H9 (cell line): ENCODE data around the gene HSPA2. TPM values are rescaled to one million over a fixed set of nuclear protein-coding genes. Genes with fewer than 3 reads are reported as not detected.

ENCODE experiments used
- DNase-seq: peaks from one replicate; pipeline ENCODE4 v3.0.0-alpha.2; 2017
- H2AFZ ChIP-seq: one replicate; pipeline ENCODE4 v1.6.1; 2013; ENCODE audit warnings: mild to moderate bottlenecking, low read length, control low read depth, moderate library complexity
- H2AK5ac ChIP-seq: 2 replicates; pipeline ENCODE4 v1.6.1; 2013; ENCODE audit warnings: low read length, control low read depth, mixed read lengths; ENCODE audit not compliant: insufficient read length
- H2BK120ac ChIP-seq: one replicate; pipeline ENCODE4 v1.6.1; 2013; ENCODE audit warnings: low read depth, mild to moderate bottlenecking, low read length, control low read depth, inconsistent platforms; ENCODE audit not compliant: poor library complexity, severe bottlenecking
- H2BK12ac ChIP-seq: 2 replicates; pipeline ENCODE4 v1.6.1; 2013; ENCODE audit warnings: low read length, control low read depth, mixed read lengths, low read depth; ENCODE audit not compliant: insufficient read length
- H2BK15ac ChIP-seq: 2 replicates; pipeline ENCODE4 v1.6.1; 2013; ENCODE audit warnings: low read depth, low read length, control low read depth
- H2BK20ac ChIP-seq: one replicate; pipeline ENCODE4 v1.6.1; 2013; ENCODE audit warnings: low read depth, mild to moderate bottlenecking, low read length, control low read depth, inconsistent platforms; ENCODE audit not compliant: poor library complexity, severe bottlenecking
- H2BK5ac ChIP-seq: 2 replicates; pipeline ENCODE4 v1.6.1; 2013; ENCODE audit warnings: low read length, control low read depth, mixed read lengths; ENCODE audit not compliant: insufficient read length
- H3K14ac ChIP-seq: 2 replicates; pipeline ENCODE4 v1.6.1; 2013; ENCODE audit warnings: low read length, control low read depth; ENCODE audit not compliant: insufficient read depth
- H3K18ac ChIP-seq: 2 replicates; pipeline ENCODE4 v1.6.1; 2013; ENCODE audit warnings: low read depth, mild to moderate bottlenecking, mixed read lengths, low read length, control low read depth; ENCODE audit not compliant: insufficient read length
- H3K23ac ChIP-seq: 2 replicates; pipeline ENCODE4 v1.6.1; 2013; ENCODE audit warnings: low read length, control low read depth, mixed read lengths, low read depth; ENCODE audit not compliant: insufficient read length
- H3K23me2 ChIP-seq: 2 replicates; pipeline ENCODE4 v1.6.1; 2013; ENCODE audit warnings: low read depth, mild to moderate bottlenecking, mixed read lengths, low read length, control low read depth; ENCODE audit not compliant: insufficient read length, poor library complexity, severe bottlenecking
- H3K27ac ChIP-seq: 2 replicates; pipeline ENCODE4 v1.5.1; 2013; ENCODE audit warnings: low read length, control low read depth, mixed read lengths, low read depth; ENCODE audit not compliant: insufficient read length
- H3K27me3 ChIP-seq: 2 replicates; pipeline ENCODE4 v1.6.1; 2013; ENCODE audit warnings: low read length, control low read depth, inconsistent platforms; ENCODE audit not compliant: insufficient read depth
- H3K4ac ChIP-seq: 2 replicates; pipeline ENCODE4 v1.6.1; 2013; ENCODE audit warnings: low read depth, mild to moderate bottlenecking, control low read depth, inconsistent platforms, low read length, moderate library complexity
- H3K4me1 ChIP-seq: 2 replicates; pipeline ENCODE4 v1.6.1; 2013; ENCODE audit warnings: low read length, control low read depth, inconsistent platforms; ENCODE audit not compliant: insufficient read depth
- H3K4me2 ChIP-seq: 2 replicates; pipeline ENCODE4 v1.6.1; 2013; ENCODE audit warnings: low read length, control low read depth, mixed read lengths; ENCODE audit not compliant: insufficient read length, insufficient read depth
- H3K56ac ChIP-seq: 2 replicates; pipeline ENCODE4 v1.6.1; 2013; ENCODE audit warnings: low read depth, mild to moderate bottlenecking, mixed read lengths, low read length, control low read depth; ENCODE audit not compliant: insufficient read length
- H3K79me1 ChIP-seq: 2 replicates; pipeline ENCODE4 v1.6.1; 2013; ENCODE audit warnings: low read depth, mild to moderate bottlenecking, moderate library complexity, low read length, control low read depth, inconsistent platforms; ENCODE audit not compliant: insufficient read depth, poor library complexity, severe bottlenecking
- H3K79me2 ChIP-seq: 2 replicates; pipeline ENCODE4 v1.6.1; 2013; ENCODE audit warnings: low read length, control low read depth, inconsistent platforms; ENCODE audit not compliant: insufficient read depth
- H3K9ac ChIP-seq: 2 replicates; pipeline ENCODE4 v1.6.1; 2013; ENCODE audit warnings: low read length, control low read depth, mixed read lengths; ENCODE audit not compliant: insufficient read length; ENCODE audit errors: extremely low read depth
- H3K9me3 ChIP-seq: one replicate; pipeline ENCODE4 v1.6.1; 2013; ENCODE audit warnings: low read depth, low read length, inconsistent platforms; ENCODE audit not compliant: control insufficient read depth
- H3T11ph ChIP-seq: one replicate; pipeline ENCODE4 v1.6.1; 2013; ENCODE audit warnings: mild to moderate bottlenecking, low read length, control low read depth, inconsistent platforms
- H4K20me1 ChIP-seq: one replicate; pipeline ENCODE4 v1.6.1; 2013; ENCODE audit not compliant: control insufficient read depth, insufficient read length, insufficient read depth
- H4K5ac ChIP-seq: 2 replicates; pipeline ENCODE4 v1.6.1; 2013; ENCODE audit warnings: low read depth, mild to moderate bottlenecking, mixed read lengths, low read length, control low read depth; ENCODE audit not compliant: insufficient read length
- H4K8ac ChIP-seq: replicated peaks from 2 replicates; pipeline ENCODE4 v1.6.1; 2013; ENCODE audit warnings: low read length, control low read depth, mixed read lengths, low read depth; ENCODE audit not compliant: insufficient read length
- H4K91ac ChIP-seq: 2 replicates; pipeline ENCODE4 v1.6.1; 2013; ENCODE audit warnings: low read depth, mild to moderate bottlenecking, moderate library complexity, mixed read lengths, low read length, control low read depth; ENCODE audit not compliant: insufficient read length
- H3K27ac Mint-ChIP-seq, 3 experiments: 2 replicates in 2 of 3; 3 replicates in 1 of 3; pipeline ENCODE4 v1.8.0; 2020 to 2021; ENCODE audit warnings: mixed read lengths in 3 of 3, mild to moderate bottlenecking in 1 of 3, moderate library complexity in 1 of 3
- H3K27me3 Mint-ChIP-seq: 2 replicates; pipeline ENCODE4 v1.8.0; 2021; ENCODE audit warnings: low read depth, mild to moderate bottlenecking, moderate library complexity, mixed read lengths
- H3K36me3 Mint-ChIP-seq, 3 experiments: 2 replicates in 2 of 3; 3 replicates in 1 of 3; pipeline ENCODE4 v1.8.0; 2020 to 2021; ENCODE audit warnings: low read depth in 3 of 3, mixed read lengths in 3 of 3; ENCODE audit not compliant: insufficient read depth in 1 of 3
- H3K4me1 Mint-ChIP-seq, 2 experiments: 2 replicates each; pipeline ENCODE4 v1.8.0; 2020; ENCODE audit warnings: mixed read lengths in 2 of 2
- H3K4me3 Mint-ChIP-seq, 2 experiments: 2 replicates in 1 of 2; 3 replicates in 1 of 2; pipeline ENCODE4 v1.8.0; 2020 to 2021; ENCODE audit warnings: mild to moderate bottlenecking in 2 of 2, mixed read lengths in 2 of 2, moderate library complexity in 1 of 2
- H3K9me3 Mint-ChIP-seq, 2 experiments: 2 replicates in 1 of 2; 3 replicates in 1 of 2; pipeline ENCODE4 v1.8.0; 2020; ENCODE audit warnings: mild to moderate bottlenecking in 2 of 2, mixed read lengths in 2 of 2, moderate library complexity in 1 of 2
- total RNA-seq: library from RNA; stranded (reverse); gene quantifications from 2 replicates; pipeline ENCODE4 v1.2.1, GENCODE V29; 2021
- TF ChIP-seq, protein P1 (sequence below): fragments of 200-600 bp; sonication (generic); conservative IDR thresholded peaks from 3 replicates; pipeline ENCODE4 v1.8.0; 2021; ENCODE audit warnings: antibody characterized with exemption, mild to moderate bottlenecking

Gene HSPA2
- total RNA-seq, 1 experiment from 2014 or later, result 25.8 TPM

DNA sequence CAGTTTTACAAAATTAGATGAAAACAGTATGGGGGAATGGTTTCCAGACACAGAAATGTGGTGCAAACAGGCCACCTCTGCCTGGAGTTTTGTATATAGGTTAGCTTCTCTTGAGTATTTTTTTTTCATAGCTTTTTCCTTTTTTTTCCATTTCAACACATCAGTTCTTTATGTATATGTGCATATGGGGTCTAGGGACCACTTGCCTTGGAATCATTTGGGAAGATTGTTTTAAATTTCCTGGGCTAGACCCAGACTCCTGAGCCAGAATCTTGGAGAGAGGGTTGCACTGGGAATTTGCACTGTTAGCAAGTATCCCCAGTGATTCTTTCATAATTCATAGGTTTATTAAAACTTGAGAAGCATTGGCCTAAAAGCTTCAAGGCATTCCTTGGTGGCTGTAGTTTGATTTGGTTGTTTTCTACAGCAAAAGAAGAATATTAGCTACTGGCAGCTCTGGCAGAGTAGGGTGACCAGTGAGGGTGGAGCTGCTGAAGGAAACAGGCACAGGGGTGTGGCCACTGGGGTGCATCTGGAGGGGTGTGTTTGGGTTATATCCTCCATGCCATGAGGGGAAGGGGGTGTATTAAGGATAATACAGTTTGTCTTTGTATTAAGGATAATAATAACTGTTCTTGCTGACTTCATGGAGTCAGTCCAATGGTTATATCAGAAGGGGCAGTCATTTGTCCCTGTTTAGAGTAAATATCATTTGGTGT, 32.0 kb downstream of the HSPA2 start:
- H3K79me1 ChIP-seq, result no peaks in the 10 kb centered on the region
- H2BK20ac ChIP-seq, result no peak overlapping the region
- H3K4me1 ChIP-seq, result no peaks in the 10 kb centered on the region; the same call in 1 of the 2 replicates
- TF ChIP-seq, protein P1, sequence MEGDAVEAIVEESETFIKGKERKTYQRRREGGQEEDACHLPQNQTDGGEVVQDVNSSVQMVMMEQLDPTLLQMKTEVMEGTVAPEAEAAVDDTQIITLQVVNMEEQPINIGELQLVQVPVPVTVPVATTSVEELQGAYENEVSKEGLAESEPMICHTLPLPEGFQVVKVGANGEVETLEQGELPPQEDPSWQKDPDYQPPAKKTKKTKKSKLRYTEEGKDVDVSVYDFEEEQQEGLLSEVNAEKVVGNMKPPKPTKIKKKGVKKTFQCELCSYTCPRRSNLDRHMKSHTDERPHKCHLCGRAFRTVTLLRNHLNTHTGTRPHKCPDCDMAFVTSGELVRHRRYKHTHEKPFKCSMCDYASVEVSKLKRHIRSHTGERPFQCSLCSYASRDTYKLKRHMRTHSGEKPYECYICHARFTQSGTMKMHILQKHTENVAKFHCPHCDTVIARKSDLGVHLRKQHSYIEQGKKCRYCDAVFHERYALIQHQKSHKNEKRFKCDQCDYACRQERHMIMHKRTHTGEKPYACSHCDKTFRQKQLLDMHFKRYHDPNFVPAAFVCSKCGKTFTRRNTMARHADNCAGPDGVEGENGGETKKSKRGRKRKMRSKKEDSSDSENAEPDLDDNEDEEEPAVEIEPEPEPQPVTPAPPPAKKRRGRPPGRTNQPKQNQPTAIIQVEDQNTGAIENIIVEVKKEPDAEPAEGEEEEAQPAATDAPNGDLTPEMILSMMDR, result no peak
- H3K4me2 ChIP-seq, result peak overlapping the region; percentile 11
- H3K4me1 Mint-ChIP-seq, result peaks cover 23 to 27% of the 10 kb centered on the region in 2 experiments
- H3K23ac ChIP-seq, result no peak overlapping the region
- H3K27me3 Mint-ChIP-seq, result no peaks in the 10 kb centered on the region
- H3K23me2 ChIP-seq, result no peaks in the 10 kb centered on the region
- DNase-seq, result no peak
- H3T11ph ChIP-seq, result no peak overlapping the region
- H3K9ac ChIP-seq, result no peak overlapping the region
- H3K4ac ChIP-seq, result no peak overlapping the region
- no peak overlapping the region for H3K14ac ChIP-seq
- no peak overlapping the region for H2BK120ac ChIP-seq
- H4K91ac ChIP-seq, result no peak overlapping the region
- H3K18ac ChIP-seq, result peak overlapping the region; percentile 53
- H4K20me1 ChIP-seq, result no peaks in the 10 kb centered on the region
- no peak overlapping the region for H2AK5ac ChIP-seq
- no peaks in the 10 kb centered on the region for H3K9me3 ChIP-seq
- no peak overlapping the region for H4K5ac ChIP-seq
- H3K36me3 Mint-ChIP-seq, result no peaks in the 10 kb centered on the region
- H2BK5ac ChIP-seq, result no peak overlapping the region
- H2BK12ac ChIP-seq, result no peak overlapping the region
- H2AFZ ChIP-seq, result peak overlapping the region; percentile 42
- H3K79me2 ChIP-seq, result no peaks in the 10 kb centered on the region
- H3K27me3 ChIP-seq, result no peaks in the 10 kb centered on the region
- H3K9me3 Mint-ChIP-seq, result no peaks in the 10 kb centered on the region
- peak overlapping the region in 2 of 3 experiments; percentile 97 to 98; a peak in 4 of 7 replicates for H3K27ac Mint-ChIP-seq
- no peak overlapping the region for H4K8ac ChIP-seq
- H3K27ac ChIP-seq, result no peak overlapping the region
- H3K56ac ChIP-seq, result no peak overlapping the region
- no peak overlapping the region for H2BK15ac ChIP-seq
- H3K4me3 Mint-ChIP-seq, result 0 out of 5 replicates have a peak overlapping the region, but pooled peaks of 1 of the 2 experiments have one; percentile 21
